Sigmoid colon (tissue), 7 donors: ENCODE measurements around the gene ZNF212. TPM values are rescaled to one million over a fixed set of nuclear protein-coding genes. Genes with fewer than 3 reads are reported as not detected.

ENCODE experiments used
- DNase-seq: peaks from one replicate; pipeline ENCODE4 v3.0.0-alpha.2; 2019
- H3K27ac ChIP-seq, 4 donors: fragments of 200-600 bp; sonication (generic); one replicate each; pipeline ENCODE4 v1.5.1; 2016 to 2019; ENCODE audit warnings: mild to moderate bottlenecking in 1 of 4
- H3K27me3 ChIP-seq, 3 donors: fragments of 200-600 bp; sonication (generic); one replicate each; pipeline ENCODE4 v1.5.1; 2019; ENCODE audit warnings: mild to moderate bottlenecking in 1 of 3
- H3K36me3 ChIP-seq, 4 donors: fragments of 200-600 bp; sonication (generic); one replicate each; pipeline ENCODE4 v1.5.1; 2016 to 2019
- H3K4me1 ChIP-seq, 4 donors: fragments of 200-600 bp; sonication (generic); one replicate each; pipeline ENCODE4 v1.5.1; 2017 to 2019
- H3K4me3 ChIP-seq, 4 donors: fragments of 200-600 bp; sonication (generic); one replicate each; pipeline ENCODE4 v1.5.1; 2017 to 2019; ENCODE audit warnings: mild to moderate bottlenecking in 2 of 4, moderate library complexity in 1 of 4
- H3K9me3 ChIP-seq, 4 donors: fragments of 200-600 bp in 3 of 4; sonication (generic) in 3 of 4; one replicate each; pipeline versions ENCODE4 v1.5.1 to v1.6.1; 2013 to 2019
- EP300 ChIP-seq, 4 donors: sonication (generic); formaldehyde crosslinking; IDR thresholded peaks; one replicate each; pipeline ENCODE4 v1.6.1; 2017; ENCODE audit warnings: antibody characterized with exemption in 4 of 4
- POLR2A ChIP-seq, 2 donors: fragments of 450-650 bp; IDR thresholded peaks; one replicate each; pipeline ENCODE4 v1.6.1; 2016; ENCODE audit warnings: antibody characterized with exemption in 2 of 2, mild to moderate bottlenecking in 2 of 2, moderate library complexity in 2 of 2
- POLR2AphosphoS5 ChIP-seq, 4 donors: sonication (generic); formaldehyde crosslinking; IDR thresholded peaks; one replicate each; pipeline ENCODE4 v1.6.1; 2017; ENCODE audit warnings: antibody characterized with exemption in 4 of 4
- WGBS, 2 donors: extraction: QIAGEN DNeasy Blood & Tissue Kit; methylation state at CpG; one replicate each; pipeline ENCODE4 v1.1.7; 2013; 5-methylcytosine and 5-hydroxymethylcytosine counted together
- intact Hi-C: fragments of 100-400 bp; cut with DNase I; formaldehyde crosslinking; loops from one replicate; pipeline ENCODE4 v1.15.1; 2023
- polyA plus RNA-seq, 3 donors: library from polyadenylated mRNA; stranded (reverse); fragments of 200-250 nt; gene quantifications; one replicate each; pipeline ENCODE4 v1.2.3, GENCODE V29; 2013
- total RNA-seq, 4 donors: library from RNA; depleted of rRNA; stranded (reverse); fragments of >200 nt; gene quantifications; one replicate each; pipeline ENCODE4 v1.1.0, GENCODE V29; 2016
- TF ChIP-seq, protein P1 (sequence below), 4 experiments: fragments of 450-650 bp in 3 of 4; fragments of 200-600 bp in 1 of 4; IDR thresholded peaks; one replicate each; pipeline ENCODE4 v1.5.1; 2016 to 2019; ENCODE audit warnings: antibody characterized with exemption in 4 of 4, mild to moderate bottlenecking in 3 of 4, moderate library complexity in 2 of 4
- donor health status: healthy with polysubstance abuse.
- donor health status: Bipolar disorder and iron deficiency.
- donor health status: healthy.

ZNF212 gene
- total and polyA plus RNA-seq, 7 donors: 4.1 to 13.6 (median 5.8) TPM

DNA sequence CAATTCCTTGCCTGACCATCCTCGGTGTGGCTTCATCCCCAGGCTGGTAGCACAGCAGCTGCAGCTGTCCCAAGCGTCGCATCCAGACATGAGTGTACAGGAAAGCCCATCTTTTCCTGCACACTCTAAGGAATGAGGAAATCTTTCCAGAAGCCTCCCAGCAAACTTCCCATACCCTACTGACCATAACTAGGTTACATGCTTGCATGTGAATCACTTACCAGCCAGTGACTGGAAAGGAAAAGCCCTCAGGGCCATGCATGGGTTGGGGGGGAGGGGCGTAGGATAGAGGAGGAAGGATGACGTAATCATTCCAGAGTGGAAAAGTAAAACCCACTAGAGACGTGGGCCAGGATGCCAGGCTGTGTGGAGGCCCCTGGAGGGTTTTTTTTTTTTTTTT is 18.9 kb upstream of the ZNF212 start:
- peaks cover 10 to 98% (median 58%) of the 10 kb centered on the region in 4 donors for H3K36me3 ChIP-seq
- H3K27me3 ChIP-seq: no peaks in the 10 kb centered on the region
- H3K27ac ChIP-seq: no peak overlapping the region
- intact Hi-C loops: no loop called here
- no peaks in the 10 kb centered on the region for H3K4me1 ChIP-seq
- DNase-seq: no peak
- WGBS, 2 donors: 86 to 90% methylated on average over 6 of the region's 6 CpGs
- no peaks in the 10 kb centered on the region for H3K9me3 ChIP-seq
- TF ChIP-seq, protein P1, sequence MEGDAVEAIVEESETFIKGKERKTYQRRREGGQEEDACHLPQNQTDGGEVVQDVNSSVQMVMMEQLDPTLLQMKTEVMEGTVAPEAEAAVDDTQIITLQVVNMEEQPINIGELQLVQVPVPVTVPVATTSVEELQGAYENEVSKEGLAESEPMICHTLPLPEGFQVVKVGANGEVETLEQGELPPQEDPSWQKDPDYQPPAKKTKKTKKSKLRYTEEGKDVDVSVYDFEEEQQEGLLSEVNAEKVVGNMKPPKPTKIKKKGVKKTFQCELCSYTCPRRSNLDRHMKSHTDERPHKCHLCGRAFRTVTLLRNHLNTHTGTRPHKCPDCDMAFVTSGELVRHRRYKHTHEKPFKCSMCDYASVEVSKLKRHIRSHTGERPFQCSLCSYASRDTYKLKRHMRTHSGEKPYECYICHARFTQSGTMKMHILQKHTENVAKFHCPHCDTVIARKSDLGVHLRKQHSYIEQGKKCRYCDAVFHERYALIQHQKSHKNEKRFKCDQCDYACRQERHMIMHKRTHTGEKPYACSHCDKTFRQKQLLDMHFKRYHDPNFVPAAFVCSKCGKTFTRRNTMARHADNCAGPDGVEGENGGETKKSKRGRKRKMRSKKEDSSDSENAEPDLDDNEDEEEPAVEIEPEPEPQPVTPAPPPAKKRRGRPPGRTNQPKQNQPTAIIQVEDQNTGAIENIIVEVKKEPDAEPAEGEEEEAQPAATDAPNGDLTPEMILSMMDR (IDR thresholded peaks at IDR 0.05): no peak
- TF ChIP-seq POLR2A (IDR thresholded peaks at IDR 0.05) (no peak), EP300 (IDR thresholded peaks at IDR 0.05) (no peak), POLR2AphosphoS5 (IDR thresholded peaks at IDR 0.05) (no peak)
- H3K4me3 ChIP-seq: no peak overlapping the region

DNA sequence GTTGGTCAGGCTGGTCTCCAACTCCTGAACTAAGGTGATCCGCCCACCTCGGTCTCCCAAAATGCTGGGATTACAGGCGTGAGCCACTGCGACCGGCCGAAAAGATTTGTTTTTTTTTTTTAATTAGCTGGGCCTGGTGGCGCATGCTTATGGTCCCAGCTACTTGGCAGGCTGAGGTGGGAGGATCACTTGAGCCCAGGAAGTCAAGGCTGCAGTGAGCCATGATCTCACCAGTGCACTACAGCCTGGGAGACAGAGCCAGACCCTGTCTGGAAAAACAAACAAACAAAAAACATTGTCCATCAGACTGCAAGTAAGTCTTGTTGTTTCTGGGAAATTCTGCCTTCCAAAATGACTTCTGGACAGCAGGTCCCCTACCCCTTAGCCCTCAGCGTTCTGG is 16.3 kb upstream of the ZNF212 start:
- Histone ChIP-seq H3K27ac (no peak overlapping the region), H3K4me1 (no peaks in the 10 kb centered on the region), H3K36me3 (peaks cover 10 to 76% (median 44%) of the 10 kb centered on the region in 4 donors), H3K27me3 (no peaks in the 10 kb centered on the region), H3K9me3 (no peaks in the 10 kb centered on the region), H3K4me3 (no peak overlapping the region)
- intact Hi-C loops: no loop called here
- no peak for DNase-seq
- 95 to 98% methylated on average over 8 of the region's 8 CpGs for WGBS, 2 donors
- no peak for TF ChIP-seq POLR2AphosphoS5 (IDR thresholded peaks at IDR 0.05)
- TF ChIP-seq POLR2A (IDR thresholded peaks at IDR 0.05): no peak
- TF ChIP-seq, protein P1 (IDR thresholded peaks at IDR 0.05): no peak
- no peak for TF ChIP-seq EP300 (IDR thresholded peaks at IDR 0.05)

DNA sequence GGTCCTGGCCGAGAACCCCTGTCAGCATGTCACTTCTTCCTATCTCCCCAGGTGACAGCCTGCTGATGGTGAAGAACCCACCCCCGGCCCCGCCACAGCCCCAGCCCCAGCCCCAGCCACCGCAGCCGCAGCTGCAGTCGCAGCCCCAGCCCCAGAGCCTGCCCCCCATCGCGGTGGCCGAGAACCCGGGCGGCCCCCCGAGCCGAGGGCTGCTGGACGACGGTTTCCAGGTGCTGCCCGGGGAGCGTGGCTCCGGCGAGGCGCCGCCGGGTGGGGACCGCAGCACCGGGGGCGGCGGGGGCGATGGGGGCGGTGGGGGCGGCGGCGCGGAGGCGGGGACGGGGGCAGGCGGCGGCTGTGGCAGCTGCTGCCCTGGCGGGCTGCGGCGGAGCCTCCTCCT is 15.7 kb upstream of the ZNF212 start:
- H3K36me3 ChIP-seq: peaks cover 10 to 70% (median 41%) of the 10 kb centered on the region in 4 donors
- no peak overlapping the region for H3K27ac ChIP-seq
- 97 to 98% methylated on average over 39 of the region's 39 CpGs for WGBS, 2 donors
- intact Hi-C loops: no loop called here
- H3K4me3 ChIP-seq: no peak overlapping the region
- TF ChIP-seq POLR2AphosphoS5 (IDR thresholded peaks at IDR 0.05): no peak
- no peak for TF ChIP-seq EP300 (IDR thresholded peaks at IDR 0.05)
- no peak for TF ChIP-seq POLR2A (IDR thresholded peaks at IDR 0.05)
- TF ChIP-seq, protein P1 (IDR thresholded peaks at IDR 0.05): no peak
- H3K27me3 ChIP-seq: no peaks in the 10 kb centered on the region
- H3K4me1 ChIP-seq: no peaks in the 10 kb centered on the region
- H3K9me3 ChIP-seq: no peaks in the 10 kb centered on the region
- DNase-seq: no peak

DNA sequence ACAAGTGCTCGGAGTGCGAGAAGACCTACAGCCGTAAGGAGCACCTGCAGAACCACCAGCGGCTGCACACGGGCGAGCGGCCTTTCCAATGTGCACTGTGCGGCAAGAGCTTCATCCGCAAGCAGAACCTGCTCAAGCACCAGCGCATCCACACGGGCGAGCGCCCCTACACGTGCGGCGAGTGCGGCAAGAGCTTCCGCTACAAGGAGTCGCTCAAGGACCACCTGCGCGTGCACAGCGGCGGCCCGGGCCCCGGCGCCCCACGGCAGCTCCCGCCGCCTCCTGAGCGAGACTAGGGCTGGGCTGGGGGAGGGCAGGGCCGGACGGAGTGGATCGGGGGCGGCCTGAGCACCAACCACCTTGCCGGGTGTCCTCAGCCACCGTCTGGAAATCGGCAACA is 15.1 kb upstream of the ZNF212 start:
- Histone ChIP-seq H3K9me3 (no peaks in the 10 kb centered on the region), H3K4me1 (no peaks in the 10 kb centered on the region), H3K36me3 (peaks cover 7 to 64% (median 37%) of the 10 kb centered on the region in 4 donors), H3K27ac (no peak overlapping the region), H3K4me3 (no peak overlapping the region), H3K27me3 (no peaks in the 10 kb centered on the region)
- TF ChIP-seq, protein P1 (IDR thresholded peaks at IDR 0.05): no peak
- TF ChIP-seq EP300 (IDR thresholded peaks at IDR 0.05): no peak
- TF ChIP-seq POLR2A (IDR thresholded peaks at IDR 0.05): no peak
- TF ChIP-seq POLR2AphosphoS5 (IDR thresholded peaks at IDR 0.05): no peak
- intact Hi-C loops: no loop called here
- no peak for DNase-seq
- WGBS, 2 donors: 98% methylated on average over 37 of the region's 37 CpGs

DNA sequence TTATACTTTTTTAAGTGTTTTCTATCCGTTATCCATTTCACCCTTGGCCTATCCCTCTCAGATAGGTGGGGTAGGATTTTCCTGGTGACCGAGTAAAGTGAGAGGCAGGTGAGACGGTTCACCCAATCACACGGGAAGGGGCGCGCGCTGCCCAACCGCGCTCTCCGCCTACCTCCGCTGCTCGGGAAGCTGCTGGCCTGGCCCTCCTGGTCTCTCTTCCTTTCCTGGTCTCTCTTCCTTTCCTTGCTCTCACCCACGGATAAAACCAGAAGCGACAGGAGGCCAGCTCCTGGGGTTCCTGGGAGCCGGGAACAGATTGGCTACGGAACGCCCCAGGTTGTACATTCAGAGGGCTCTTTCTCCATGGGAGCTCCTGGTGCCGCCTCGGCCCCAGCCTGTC is 14.3 kb upstream of the ZNF212 start:
- Histone ChIP-seq H3K36me3 (peaks cover 7 to 56% (median 35%) of the 10 kb centered on the region in 4 donors), H3K27ac (no peak overlapping the region), H3K4me1 (no peaks in the 10 kb centered on the region), H3K4me3 (no peak overlapping the region), H3K27me3 (no peaks in the 10 kb centered on the region), H3K9me3 (no peaks in the 10 kb centered on the region)
- intact Hi-C loops: no loop called here
- no peak for DNase-seq
- 95 to 97% methylated on average over 19 of the region's 19 CpGs for WGBS, 2 donors
- TF ChIP-seq EP300 (IDR thresholded peaks at IDR 0.05): no peak
